Panc1 (cell line): Measurements from ENCODE around the gene TAGLN.

Experiments used
- TCF7L2 ChIP-seq: IDR thresholded peaks from 2 replicates; pipeline ENCODE4 v1.6.1; 2011; ENCODE audit warnings: mild to moderate bottlenecking, low read depth, low read length, inconsistent platforms
- TF ChIP-seq, protein P1 (sequence below): fragments of 450-650 bp; IDR thresholded peaks from 2 replicates; pipeline ENCODE4 v1.5.1; 2017; ENCODE audit warnings: mild to moderate bottlenecking

DNA sequence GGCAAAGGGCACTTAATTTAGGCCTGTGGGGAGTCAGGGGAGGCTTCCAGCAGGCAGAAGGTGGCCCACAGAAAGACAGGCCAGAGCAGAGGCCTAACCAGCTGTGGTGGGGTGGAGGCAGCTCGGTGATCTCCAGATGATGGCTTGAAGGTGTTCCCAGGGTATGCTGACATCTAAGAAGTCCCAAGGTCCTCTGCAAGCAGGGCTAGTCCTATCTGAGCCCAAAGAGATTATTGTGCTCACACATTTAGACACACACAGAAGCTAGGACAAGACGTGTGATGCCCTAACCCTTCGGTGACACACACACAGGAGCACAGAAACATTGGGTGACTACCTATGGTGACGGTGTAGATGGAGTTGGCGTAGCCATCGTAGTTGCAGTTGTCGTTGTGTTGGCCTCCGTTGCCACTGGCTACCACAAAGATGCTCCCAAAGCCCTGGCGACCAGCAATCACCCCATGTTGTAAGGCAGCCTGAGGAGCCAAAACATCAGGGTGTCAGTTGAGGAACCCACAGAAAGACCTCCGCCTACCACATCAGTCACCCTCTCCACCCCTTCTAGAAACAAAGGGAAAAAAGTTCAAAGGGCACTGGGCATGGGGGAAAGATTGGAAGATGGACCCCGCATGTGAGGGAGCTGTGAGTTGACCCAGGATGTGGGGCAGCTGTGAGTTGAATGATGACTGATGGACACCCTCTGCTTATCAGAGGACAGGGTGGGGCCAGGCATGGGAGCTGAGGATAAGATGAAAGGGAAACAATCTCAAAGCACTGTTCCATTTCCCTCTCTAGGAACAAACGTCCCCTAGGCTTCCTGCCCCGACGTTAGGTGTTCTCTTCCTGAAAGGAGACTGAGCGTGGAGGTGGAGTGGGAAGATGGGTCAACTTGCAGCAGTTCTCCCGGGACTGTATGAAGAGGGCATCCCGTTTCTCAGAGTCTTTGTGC lies 24.8 kb downstream of the TAGLN start:
- TF ChIP-seq, protein P1, sequence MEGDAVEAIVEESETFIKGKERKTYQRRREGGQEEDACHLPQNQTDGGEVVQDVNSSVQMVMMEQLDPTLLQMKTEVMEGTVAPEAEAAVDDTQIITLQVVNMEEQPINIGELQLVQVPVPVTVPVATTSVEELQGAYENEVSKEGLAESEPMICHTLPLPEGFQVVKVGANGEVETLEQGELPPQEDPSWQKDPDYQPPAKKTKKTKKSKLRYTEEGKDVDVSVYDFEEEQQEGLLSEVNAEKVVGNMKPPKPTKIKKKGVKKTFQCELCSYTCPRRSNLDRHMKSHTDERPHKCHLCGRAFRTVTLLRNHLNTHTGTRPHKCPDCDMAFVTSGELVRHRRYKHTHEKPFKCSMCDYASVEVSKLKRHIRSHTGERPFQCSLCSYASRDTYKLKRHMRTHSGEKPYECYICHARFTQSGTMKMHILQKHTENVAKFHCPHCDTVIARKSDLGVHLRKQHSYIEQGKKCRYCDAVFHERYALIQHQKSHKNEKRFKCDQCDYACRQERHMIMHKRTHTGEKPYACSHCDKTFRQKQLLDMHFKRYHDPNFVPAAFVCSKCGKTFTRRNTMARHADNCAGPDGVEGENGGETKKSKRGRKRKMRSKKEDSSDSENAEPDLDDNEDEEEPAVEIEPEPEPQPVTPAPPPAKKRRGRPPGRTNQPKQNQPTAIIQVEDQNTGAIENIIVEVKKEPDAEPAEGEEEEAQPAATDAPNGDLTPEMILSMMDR = no peak
- TF ChIP-seq TCF7L2 = no peak
